Occipital lobe (tissue), 2 donors: ENCODE data around the gene KIT. TPM values are rescaled to one million over a fixed set of nuclear protein-coding genes. Genes with fewer than 3 reads are reported as not detected.
A peak's percentile ranks its signal among the peaks of the same experiment; 100 is the strongest.

Experiments used
- DNase-seq: peaks from one replicate; lab custom pipeline; 2025; lab: John Stamatoyannopoulos, UW
- total RNA-seq: library from RNA; depleted of rRNA; stranded (reverse); fragments of >200 nt; gene quantifications from one replicate; pipeline ENCODE4 v1.2.3, GENCODE V29; 2014

Gene KIT
- total RNA-seq, 1 donor from 2014 or later: 33.4 TPM

DNA sequence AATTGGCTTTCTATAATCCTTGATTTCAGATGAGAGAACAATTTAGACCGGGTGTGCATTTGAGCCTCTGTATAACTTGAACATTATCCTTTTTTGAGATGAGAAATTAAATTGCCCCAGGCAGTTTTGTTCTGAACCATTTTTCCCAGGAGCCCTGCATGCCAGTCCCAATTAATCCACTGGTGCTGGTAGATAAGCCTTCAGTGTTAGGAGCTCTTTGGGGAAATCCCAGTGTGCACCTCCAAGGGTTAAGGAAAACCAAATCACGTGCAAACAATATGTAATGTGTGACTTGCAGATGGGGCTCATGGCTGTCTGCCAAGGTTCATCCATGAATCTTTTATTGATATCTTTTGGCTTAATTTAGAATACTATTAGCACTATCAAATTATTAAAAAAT, 43.2 kb downstream of the KIT start:
- DNase-seq: no peak

- DNase-seq: no peak
Measured at GRCh38 chr4:54703182-54703581, 45.4 kb downstream of the KIT start.

DNA sequence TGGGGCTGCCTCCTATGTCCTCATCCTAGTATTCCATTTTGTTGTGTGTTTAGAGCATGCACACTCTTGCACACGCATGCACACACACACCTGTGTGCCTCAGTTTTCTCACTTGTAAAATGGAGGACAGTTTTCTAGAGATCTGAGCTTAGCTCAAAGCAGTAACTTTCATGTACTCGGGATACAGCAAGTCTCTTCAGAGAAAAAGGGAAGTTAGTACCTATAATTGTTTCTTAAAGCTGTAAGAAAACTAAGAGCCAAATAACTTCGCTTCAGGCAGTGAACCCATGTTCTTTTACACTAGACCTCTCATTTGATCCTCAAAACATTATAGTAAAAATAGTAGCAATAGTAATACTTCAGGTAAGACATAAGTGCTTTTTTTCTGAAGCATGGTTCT, 49.6 kb downstream of the KIT start:
- no peak for DNase-seq

DNA sequence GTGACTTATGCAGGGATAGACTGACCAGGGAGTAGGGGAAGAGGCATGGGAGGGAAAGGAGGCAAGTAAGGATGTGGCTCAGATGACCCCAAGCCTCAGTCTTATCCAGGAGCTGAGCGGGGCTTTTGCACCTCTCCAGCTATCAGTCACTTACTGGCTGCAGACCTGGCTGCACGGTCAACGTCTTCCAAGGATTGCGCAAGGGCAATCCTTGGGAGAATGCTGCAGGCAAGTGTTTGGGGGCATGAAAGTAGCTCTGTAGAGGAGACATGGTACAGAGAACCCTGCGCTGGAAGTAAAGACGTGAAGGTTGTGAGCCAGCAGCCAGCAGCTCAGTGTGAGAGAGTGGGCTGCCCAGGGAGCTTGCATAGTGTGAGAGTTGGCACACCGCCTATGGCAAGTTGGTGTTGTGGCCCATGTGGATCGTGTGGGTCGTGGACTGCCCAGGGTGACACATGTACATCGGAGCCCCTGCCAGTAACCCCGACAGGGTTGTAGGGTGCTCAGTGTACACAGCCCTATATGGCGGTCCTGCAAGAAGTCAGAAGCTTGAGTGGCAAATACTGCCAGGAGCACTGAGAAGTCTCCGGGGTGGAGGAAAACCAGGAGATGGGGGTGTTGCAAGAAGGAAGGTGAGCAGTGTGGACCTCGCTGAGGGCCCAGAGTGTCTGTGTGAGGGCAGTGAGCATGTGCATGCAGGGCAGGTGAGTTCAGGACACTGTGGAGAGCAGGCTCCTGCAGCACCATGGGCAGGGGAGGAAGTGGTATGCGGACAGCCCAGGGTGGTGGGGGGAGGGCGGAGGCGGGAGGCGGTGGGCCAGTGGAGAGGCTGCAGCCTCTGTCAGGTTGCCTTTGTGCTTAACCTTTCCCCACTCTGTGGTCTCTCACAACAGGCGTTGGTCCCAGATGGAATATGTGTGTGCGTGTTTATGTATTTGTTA, 50.9 kb downstream of the KIT start:
- DNase-seq: no peak

DNA sequence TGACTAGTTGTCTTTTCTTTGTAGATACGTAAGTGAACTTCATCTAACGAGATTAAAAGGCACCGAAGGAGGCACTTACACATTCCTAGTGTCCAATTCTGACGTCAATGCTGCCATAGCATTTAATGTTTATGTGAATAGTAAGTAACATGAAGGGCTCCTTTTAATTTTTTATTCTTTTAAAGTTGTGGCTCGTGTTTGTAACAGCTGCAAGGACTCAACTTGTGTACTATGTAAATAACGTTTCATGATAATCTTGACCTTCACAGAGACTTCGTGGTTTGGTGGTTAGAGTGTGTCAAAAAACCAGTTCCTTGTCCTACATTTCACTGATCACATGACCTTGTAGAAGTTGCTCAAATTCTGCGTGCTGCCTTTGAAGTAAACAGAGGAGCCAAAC, 51.6 kb downstream of the KIT start:
- no peak for DNase-seq

GRCh38 chr4:54712206-54712605, 54.4 kb downstream of the KIT start:
- DNase-seq: no peak

DNA sequence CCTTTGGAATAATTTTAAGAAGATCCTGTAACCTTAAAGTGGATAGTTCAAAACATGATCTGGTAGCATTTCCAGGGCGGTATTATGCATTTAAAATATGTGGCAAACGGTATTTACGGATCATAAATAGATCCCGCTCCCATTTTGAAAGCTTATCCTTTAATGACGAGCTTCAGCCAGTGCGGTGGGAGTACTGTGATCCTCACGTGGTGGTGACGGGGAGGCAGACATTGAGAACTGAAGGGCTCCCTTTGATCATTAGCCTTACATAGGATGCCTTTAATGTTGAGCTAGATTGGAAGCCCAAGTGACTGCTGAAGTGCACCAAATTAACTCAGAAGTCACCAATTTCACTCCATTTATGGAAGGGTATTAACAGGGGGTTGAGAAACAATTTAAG, 56.9 kb downstream of the KIT start:
- no peak for DNase-seq

GRCh38 chr4:54716478-54717065, 58.8 kb downstream of the KIT start:
- no peak for DNase-seq

GRCh38 chr4:54717694-54718093, 59.9 kb downstream of the KIT start:
- peak; percentile 2 for DNase-seq

GRCh38 chr4:54719378-54719777, 61.6 kb downstream of the KIT start:
- no peak for DNase-seq

DNA sequence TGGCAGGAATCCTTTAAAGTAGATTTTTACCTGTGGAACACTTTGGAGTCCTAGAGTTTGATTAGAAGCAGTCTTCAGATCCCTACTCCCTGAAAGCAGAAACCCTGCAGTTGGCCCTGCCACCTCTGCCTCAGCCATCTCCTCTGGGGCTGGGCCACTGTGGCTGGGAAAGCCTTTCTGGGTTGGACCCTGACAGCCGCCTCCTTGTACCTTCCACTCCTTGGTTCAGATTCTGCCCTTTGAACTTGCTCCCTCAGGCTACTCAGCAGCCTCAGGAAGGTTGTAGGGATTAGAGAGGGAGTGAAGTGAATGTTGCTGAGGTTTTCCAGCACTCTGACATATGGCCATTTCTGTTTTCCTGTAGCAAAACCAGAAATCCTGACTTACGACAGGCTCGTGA, 65.5 kb downstream of the KIT start:
- no peak for DNase-seq

DNA sequence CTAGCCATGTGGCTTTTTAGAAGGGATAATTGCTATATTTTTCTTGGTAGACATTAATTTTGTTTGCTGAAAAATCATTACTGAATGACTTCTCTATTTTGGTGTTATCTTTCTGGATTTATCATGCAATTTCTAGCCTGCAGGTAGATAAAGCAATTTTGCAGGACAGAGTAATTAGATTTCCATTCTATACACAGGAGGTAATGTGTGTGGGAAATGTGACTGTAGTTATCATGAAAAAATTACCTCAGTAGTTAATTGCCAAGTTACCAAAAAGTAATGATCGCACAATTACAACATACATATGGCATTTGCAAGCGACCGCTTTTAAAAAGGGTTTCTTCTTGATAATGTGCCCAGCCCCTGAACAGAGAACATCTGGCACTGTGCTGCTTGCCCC, 66.1 kb downstream of the KIT start:
- no peak for DNase-seq

GRCh38 chr4:54726907-54727306, 69.2 kb downstream of the KIT start:
- DNase-seq: no peak

GRCh38 chr4:54727346-54727745, 69.6 kb downstream of the KIT start:
- no peak for DNase-seq

DNA sequence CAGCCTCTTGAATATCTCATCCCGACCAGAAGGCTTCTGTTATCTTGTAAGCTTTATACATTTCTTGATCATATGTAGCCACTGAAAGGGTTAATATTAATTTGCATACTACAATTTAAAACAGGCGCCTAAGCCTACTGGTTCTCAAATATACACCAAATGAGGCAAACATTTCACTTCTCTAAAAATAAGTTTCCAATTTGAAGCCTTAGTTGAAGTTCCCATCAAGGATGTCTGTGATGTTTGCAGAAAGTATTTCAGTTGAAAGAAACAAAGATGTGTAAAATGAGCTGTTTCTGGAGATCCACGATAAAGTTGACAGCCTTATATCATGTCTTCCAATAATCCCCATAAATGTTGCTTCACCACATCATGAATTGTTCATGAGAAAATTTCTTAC, 70.6 kb downstream of the KIT start:
- DNase-seq: no peak

DNA sequence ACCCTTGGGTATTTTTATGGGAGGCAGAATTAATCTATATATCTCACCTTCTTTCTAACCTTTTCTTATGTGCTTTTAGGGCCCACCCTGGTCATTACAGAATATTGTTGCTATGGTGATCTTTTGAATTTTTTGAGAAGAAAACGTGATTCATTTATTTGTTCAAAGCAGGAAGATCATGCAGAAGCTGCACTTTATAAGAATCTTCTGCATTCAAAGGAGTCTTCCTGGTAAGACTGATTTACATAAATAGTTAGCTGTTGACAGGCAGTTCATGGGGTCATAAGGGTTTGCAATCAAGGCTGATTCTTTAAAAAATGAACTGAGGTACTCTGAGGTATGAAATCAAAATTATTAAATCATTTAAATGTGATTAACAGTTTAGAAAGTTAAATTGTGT, 71.5 kb downstream of the KIT start:
- no peak for DNase-seq

DNA sequence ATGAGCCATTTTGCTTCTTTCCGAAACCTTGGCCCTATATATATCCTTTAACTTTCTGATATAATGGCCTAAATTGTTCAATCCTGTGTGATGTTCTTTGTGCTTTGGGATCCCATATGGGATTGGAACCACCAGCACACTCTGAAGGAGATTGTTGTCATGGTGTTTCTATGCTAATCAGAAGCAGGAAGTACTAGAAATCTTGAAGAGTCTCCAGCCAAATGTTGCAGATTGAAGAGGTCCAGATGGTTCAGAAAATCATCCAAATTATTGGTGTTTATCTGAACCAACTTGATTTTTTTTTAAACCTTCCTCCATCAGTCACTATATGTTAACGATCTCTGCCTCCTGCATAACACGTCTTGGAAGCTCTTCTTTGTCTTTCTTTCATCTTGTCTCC, 72.8 kb downstream of the KIT start:
- DNase-seq: no peak

GRCh38 chr4:54731552-54731951, 73.8 kb downstream of the KIT start:
- no peak for DNase-seq

DNA sequence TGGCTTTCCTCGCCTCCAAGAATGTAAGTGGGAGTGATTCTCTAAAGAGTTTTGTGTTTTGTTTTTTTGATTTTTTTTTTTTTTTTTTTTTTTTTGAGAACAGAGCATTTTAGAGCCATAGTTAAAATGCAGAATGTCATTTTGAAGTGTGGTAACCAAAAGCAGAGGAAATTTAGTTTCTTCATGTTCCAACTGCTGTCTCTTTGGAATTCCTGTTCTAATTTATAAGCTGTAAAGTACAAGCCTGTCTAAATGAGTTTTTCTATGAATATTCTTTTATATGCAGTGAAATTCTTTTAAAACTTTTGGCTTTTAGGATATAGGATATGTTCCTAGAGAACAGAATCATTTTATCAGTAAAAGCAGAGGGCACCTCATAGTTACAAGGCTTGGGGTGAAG, 74.2 kb downstream of the KIT start:
- DNase-seq: no peak

GRCh38 chr4:54737421-54737820, 79.7 kb downstream of the KIT start:
- no peak for DNase-seq

DNA sequence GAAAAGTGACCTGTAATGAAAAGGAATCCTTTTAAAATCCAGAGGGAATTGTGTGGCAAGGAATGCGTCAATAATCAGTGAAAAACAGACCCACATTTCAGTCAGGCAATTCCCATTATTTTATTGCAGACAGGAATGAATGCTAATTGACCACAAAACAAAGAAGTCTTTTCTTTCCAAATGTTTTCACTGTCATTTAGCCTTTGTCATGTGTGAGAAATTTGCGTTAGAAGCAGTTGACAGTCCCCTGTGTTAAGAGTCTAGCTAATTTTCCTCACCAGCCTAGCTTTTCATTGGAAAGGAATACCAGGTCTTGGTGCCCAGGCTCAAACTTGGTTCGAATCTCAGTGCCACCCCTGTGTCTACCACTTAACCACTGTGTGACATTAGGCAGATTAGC, 83.4 kb downstream of the KIT start:
- DNase-seq: no peak

DNA sequence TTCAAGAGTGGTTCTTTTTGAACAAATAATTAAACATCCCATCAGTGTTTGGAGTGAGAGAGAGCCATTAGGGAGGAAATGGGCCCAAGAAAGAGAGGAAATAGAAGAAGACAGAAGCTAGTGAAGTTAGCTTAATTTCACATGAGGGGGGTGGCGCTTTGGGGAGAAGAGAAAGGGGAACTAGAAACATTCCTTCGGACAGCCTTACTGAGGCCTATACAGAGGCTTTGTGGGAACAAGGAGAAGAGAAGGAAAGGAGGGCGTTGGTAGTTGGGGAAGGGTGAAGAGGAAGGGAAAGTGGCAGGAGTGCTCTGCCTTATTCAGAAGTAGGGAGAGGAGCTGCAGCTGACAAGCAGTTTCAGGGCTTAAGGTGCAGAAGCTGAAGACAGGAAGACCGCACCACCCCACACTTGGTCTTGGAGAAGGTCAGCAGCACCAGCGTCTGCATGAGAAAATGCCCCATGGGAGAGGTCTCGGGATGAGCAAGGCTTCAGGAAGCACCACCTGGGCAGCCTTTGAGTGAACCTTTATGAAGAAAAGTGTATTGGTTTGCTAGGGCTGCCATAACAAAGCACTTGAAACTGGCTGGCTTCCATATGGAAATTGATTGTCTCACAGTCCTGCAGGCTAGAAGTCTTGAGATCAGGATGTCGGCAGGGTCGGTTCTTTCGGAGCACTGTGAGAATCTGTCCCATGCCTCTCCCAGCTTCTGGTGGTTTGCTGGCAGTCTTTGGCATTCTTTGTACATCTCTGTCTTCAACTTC, 85.1 kb downstream of the KIT start:
- DNase-seq: no peak
